NCI-H1092 treated with DMSO at 0.1 percent for 48 hours (cell line): Measurements from ENCODE around the gene PDCD2L.
"Not testable (repeated sequence)": the region's sequence is repeated elsewhere in the genome, so short reads cannot be mapped to it uniquely, and the experiment has no call there.

ENCODE experiments used
- DNase-seq: peaks from one replicate; lab custom pipeline; 2025; lab: John Stamatoyannopoulos, UW

PDCD2L gene

GRCh38 chr19:34404109-34404909 is at the start of gene PDCD2L:
Gene PDCD2L, plus strand, starts transcription at chr19:34404399. Its CDS starts 32 bp downstream, at chr19:34404431.
- peak; percentile 88 for DNase-seq

- DNase-seq: no peak
These were observed 49.0 kb upstream of the PDCD2L start for GRCh38 chr19:34355201-34355600.

DNA sequence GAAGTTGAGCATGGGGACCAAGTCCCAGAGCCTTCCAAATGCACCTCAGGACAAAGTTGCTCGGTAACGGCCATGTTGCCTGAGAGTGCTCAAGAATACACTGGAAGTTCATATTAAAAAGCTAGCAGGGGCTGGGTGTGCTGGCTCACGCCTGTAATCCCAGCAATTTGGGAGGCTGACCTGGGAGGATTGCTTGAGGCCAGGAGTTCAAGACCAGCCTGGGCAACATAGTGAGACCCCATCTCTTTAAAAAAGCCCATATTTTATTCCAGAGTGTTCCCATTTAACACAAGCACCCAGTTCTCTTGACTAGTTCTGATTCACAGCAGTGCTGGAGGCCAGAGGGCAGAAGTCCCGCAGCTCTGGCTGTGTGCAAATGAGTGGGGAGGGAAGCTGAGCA is 47.3 kb upstream of the PDCD2L start:
- no peak for DNase-seq

- no peak for DNase-seq
These were observed 46.8 kb upstream of the PDCD2L start for GRCh38 chr19:34357431-34357830.

DNA sequence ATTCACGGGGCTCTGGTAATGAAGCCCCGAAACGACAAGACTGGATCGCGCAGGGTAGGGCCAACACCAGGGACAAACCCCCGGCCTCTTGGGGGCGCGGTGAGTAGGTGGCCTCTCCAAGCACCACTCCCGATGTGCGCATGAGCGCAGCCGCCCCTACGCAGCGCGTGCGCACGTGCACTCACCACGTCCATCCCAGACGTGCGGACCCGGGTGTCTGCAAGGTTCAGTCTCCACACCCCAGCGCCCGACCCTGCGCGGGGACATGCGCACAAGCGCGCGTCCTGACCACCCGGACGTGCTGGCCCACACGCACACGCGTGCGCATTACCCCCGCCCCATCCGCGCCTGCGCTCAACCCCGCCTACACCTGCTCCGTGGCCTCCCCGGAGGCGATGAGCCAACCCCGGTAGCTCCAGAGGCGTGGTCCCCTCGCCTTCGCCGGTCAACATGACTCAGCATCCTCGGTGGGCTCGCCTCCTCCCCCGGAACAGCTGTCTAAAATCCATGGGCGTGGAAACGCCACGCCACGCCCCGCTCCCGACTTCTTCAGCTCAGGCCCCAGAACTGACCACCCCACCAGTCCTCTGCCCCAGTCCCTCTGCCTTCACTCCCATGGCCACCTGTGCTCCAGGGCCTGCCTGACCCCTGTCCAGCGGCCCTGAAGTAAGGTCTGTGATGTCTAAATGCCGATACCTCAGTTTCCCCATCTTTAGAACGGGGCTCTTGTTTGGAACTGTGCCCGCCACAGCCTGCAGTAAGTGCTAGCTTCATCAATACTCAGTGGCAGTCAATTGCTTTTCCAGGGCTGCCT is 44.9 kb upstream of the PDCD2L start:
- DNase-seq: peak; percentile 90

DNA sequence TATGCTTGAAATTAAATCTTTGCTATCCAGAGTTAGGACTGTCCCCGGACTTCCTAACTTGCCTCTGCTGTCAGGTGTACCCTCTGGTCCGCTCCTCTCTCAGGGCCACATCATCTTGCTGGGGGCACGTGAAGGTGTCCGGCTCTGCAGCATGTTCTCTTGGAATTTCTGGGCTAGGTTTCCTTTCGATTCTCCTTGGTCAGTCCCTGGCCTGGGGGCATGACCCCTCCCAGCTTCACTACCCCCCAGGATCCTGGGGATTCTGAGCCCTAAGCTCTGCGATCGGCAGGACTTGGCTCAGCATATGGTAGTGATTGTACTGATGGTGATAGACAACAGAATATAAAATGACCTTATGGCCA is 44.3 kb upstream of the PDCD2L start:
- no peak for DNase-seq

- DNase-seq: no peak
These were observed 43.8 kb upstream of the PDCD2L start for GRCh38 chr19:34360354-34360909.

- DNase-seq: no peak
These were observed 41.5 kb upstream of the PDCD2L start for GRCh38 chr19:34362679-34363069.

DNA sequence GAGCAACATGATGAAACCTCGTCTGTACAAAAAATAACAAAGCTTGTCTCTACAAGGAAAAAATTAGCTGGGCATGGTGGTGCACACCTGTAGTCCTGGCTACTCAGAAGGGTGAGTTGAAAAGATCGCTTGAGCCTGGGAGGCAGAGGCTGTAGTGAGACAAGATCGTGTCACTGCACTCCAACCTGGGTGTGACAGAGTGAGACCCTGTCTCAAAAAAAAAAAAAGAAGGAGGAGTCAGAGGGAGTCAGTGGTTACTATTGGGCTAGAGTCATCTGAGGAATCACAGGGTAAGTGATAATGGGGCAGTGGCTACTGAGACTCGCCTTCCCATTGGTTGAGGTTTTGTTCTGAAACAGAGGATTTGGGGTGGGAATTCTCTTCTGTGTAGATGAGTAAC is 41.1 kb upstream of the PDCD2L start:
- DNase-seq: no peak

DNA sequence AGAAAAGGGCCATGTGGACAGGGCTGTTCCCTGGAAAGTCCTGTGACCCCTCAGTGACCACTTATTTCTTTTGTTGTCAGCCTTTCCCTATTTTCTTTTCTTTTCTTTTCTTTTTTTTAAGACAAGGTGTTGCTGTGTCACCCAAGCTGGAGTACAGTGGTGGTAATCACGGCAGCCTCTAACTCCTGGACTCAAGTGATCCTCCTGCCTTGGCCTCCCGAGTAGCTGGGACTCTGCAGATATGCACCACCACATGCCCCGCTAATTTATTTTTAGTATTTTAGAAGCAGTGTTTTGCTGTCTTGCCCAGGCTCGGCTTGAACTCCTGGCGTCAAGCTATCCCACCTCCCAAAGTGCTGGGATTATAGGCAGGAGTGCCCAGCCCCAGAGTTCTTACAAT is 40.3 kb upstream of the PDCD2L start:
- DNase-seq: no peak

- no peak for DNase-seq
These were observed 39.8 kb upstream of the PDCD2L start for GRCh38 chr19:34364462-34364829.

- peak; percentile 36 for DNase-seq
These were observed 39.3 kb upstream of the PDCD2L start, which contains the start of gene GPI for GRCh38 chr19:34364830-34365462. Gene GPI, plus strand, starts transcription at chr19:34365196. Its CDS starts 71 bp downstream, at chr19:34365267.

- DNase-seq: peak; percentile 13
These were observed 38.5 kb upstream of the PDCD2L start for GRCh38 chr19:34365463-34366401.

GRCh38 chr19:34366738-34367623 is 37.2 kb upstream of the PDCD2L start:
- no peak for DNase-seq

GRCh38 chr19:34367624-34367957 is 36.6 kb upstream of the PDCD2L start:
- no peak for DNase-seq

DNA sequence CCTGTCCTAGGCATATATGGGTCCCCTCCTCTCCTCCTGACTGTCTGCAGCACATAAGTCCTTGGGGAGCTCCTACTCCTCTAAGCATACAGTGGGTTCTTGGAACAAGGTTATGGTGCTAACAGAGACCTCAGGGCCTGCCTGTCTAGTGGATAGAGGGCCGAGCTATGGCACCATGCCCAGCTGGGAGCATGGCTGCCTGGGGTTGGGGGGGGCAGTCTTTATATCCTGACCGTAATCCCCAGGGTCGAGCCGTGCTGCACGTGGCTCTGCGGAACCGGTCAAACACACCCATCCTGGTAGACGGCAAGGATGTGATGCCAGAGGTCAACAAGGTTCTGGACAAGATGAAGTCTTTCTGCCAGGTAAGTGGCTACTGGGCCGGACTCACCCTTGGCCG is 35.9 kb upstream of the PDCD2L start:
- no peak for DNase-seq

- DNase-seq: not testable (repeated sequence)
These were observed 35.0 kb upstream of the PDCD2L start for GRCh38 chr19:34369166-34369565.

DNA sequence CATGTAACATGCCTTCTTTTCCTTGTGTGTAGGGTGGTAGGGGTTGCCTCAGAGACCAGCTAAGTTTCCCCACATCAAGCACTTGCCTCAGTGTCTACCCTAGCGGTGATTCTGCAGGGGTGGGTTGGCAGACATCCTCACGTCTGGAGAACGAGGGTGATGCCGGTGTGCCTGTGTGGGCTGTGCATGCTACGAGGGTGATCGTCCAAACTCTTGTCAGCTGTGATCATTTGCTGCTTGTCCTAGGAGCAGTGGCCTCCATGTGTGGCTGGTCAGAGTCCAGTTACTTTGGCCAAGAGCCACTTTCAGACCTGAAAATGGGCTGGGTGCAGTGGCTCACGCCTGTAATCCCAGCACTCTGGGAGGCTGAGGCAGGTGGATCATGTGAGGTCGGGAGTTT is 34.1 kb upstream of the PDCD2L start:
- DNase-seq: no peak

GRCh38 chr19:34370983-34371382 is 33.2 kb upstream of the PDCD2L start:
- no peak for DNase-seq

DNA sequence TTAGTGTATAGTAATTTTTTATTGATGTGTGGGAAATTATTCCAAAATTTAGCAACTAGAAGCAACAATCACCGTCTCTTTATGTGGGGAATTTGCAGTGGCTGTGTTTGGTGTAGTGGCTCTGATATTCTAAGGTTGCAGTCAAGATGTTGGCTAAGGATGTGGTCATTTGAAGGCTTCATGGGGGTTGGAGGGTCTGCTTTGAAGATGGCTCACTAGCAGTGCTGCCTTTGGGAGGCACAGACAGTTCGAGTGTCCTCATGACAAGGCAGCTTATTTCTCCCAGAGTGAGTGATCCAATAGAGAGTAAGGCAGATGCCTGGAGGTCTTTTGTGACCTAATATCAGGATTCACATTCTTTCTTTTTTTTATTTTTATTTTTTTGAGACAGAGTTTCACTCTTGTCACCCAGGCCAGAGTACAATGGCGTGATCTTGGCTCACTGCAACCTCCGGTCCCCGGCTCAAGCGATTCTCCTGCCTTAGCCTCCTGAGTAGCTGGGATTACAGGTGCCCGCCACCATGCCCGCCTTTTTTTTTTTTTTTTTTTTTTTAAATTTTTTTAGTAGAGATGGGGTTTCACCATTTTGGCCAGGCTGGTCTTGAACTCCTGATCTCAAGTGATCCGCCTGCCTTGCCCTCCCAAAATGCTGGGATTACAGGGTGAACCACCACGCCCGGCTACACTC is 30.5 kb upstream of the PDCD2L start:
- no peak for DNase-seq
